C4-2B (cell line): ENCODE data around the gene DCST2.

ENCODE experiments used
- H3K27ac ChIP-seq: fragments of 450-650 bp; 2 replicates; pipeline ENCODE4 v1.5.1; 2017
- CTCF ChIP-seq: fragments of 450-650 bp; conservative IDR thresholded peaks from 2 replicates; pipeline ENCODE4 v1.5.1; 2017; ENCODE audit warnings: mild to moderate bottlenecking
- ZFX ChIP-seq: fragments of 450-650 bp; IDR thresholded peaks from 2 replicates; pipeline ENCODE4 v1.6.1; 2017

Gene DCST2

GRCh38 chr1:155044812-155045657 is 11.5 kb upstream of the DCST2 start:
- TF ChIP-seq ZFX (no peak), CTCF (peak; percentile 88)
- H3K27ac ChIP-seq, result peak overlapping the region; percentile 66

DNA sequence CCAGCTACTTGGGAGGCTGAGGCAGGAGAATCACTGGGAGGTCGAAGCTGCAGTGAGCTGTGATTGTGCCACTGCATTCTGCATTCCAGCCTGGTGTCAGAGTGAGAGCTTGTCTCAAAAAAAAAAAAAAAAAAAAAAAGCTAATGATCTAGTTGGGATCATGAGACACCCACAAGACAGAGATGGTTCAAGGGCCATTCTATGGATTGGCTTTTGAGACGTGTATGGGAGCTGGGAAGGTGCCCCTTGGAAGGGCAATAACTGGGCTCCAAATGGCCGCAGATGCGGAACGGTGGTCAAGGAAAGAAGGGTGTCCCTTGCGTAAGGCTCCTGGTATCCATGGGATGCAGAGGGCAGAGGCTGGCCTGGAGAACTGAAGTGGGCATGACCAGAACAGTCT is 10.8 kb upstream of the DCST2 start:
- no peak for TF ChIP-seq CTCF
- no peak for TF ChIP-seq ZFX
- H3K27ac ChIP-seq, result peak overlapping the region; percentile 66

DNA sequence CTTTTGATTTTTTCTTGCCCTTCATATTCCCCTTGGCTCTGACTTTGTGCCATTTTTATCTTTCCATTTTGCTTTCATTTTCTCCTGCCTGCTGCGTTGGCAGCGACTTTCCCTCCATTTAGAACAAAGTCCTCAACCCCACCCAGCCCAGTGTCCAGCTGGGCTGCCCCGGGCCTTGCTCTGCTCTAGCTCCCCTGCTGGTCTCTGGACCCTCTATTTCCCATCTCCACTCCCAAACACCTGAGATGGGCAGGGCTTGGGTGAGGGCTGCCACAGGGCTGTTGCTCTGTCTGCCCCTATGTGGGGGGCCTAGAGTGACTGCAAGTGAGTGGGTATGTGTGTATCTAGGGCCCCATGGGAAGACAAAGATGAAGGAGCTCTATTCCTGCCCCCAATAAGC is 10.2 kb upstream of the DCST2 start:
- TF ChIP-seq ZFX, result no peak
- peak overlapping the region; percentile 66 for H3K27ac ChIP-seq

GRCh38 chr1:155043301-155043702 is 9.7 kb upstream of the DCST2 start:
- no peak overlapping the region for H3K27ac ChIP-seq
- TF ChIP-seq CTCF, result no peak
- TF ChIP-seq ZFX, result no peak

- TF ChIP-seq ZFX (no peak), CTCF (no peak)
- H3K27ac ChIP-seq, result no peak overlapping the region
These were observed 9.2 kb upstream of the DCST2 start for GRCh38 chr1:155042789-155043188.

GRCh38 chr1:155040358-155041093 is 6.9 kb upstream of the DCST2 start:
- no peak overlapping the region for H3K27ac ChIP-seq
- no peak for TF ChIP-seq CTCF
- TF ChIP-seq ZFX, result no peak

- peak overlapping the region; percentile 76 for H3K27ac ChIP-seq
- TF ChIP-seq CTCF, result no peak
These were observed 5.7 kb upstream of the DCST2 start for GRCh38 chr1:155039308-155039669.
